ENCODE measurements around the gene BPTF.
"Not testable (repeated sequence)": the region's sequence is repeated elsewhere in the genome, so short reads cannot be mapped to it uniquely, and the experiment has no call there.

BPTF gene

GRCh38 chr17:67974598-67975066 lies 149.3 kb downstream of the BPTF start:
- DNase-seq (ENCODE audit: low spot score) = no peak

- DNase-seq (ENCODE audit: low spot score) = not testable (repeated sequence)
Observed at GRCh38 chr17:67976306-67976705, 151.0 kb downstream of the BPTF start.

GRCh38 chr17:67980456-67980855 lies 155.2 kb downstream of the BPTF start:
- no peak for DNase-seq (ENCODE audit: low spot score)

GRCh38 chr17:67980883-67981282 lies 155.6 kb downstream of the BPTF start:
- not testable (repeated sequence) for DNase-seq (ENCODE audit: low spot score)

GRCh38 chr17:67982034-67982640 lies 156.8 kb downstream of the BPTF start:
- DNase-seq (ENCODE audit: low spot score) = no peak

- no peak for DNase-seq (ENCODE audit: low spot score)
Observed at GRCh38 chr17:67982686-67983382, 157.5 kb downstream of the BPTF start.

GRCh38 chr17:67983383-67983688 lies 158.0 kb downstream of the BPTF start:
- no peak for DNase-seq (ENCODE audit: low spot score)

GRCh38 chr17:67990909-67991308 lies 165.6 kb downstream of the BPTF start:
- DNase-seq (ENCODE audit: low spot score) = no peak

GRCh38 chr17:67992548-67993152 lies 167.3 kb downstream of the BPTF start:
- peak; percentile 32 for DNase-seq (ENCODE audit: low spot score)

- peak; percentile 80 for DNase-seq (ENCODE audit: low spot score)
Observed at GRCh38 chr17:67993153-67993997, 168.1 kb downstream of the BPTF start.

- peak; percentile 57 for DNase-seq (ENCODE audit: low spot score)
Observed at GRCh38 chr17:67993998-67994361, 168.7 kb downstream of the BPTF start.

- no peak for DNase-seq (ENCODE audit: low spot score)
Observed at GRCh38 chr17:67994817-67995569, 169.7 kb downstream of the BPTF start.

GRCh38 chr17:67995570-67996263 lies 170.4 kb downstream of the BPTF start:
- DNase-seq (ENCODE audit: low spot score) = no peak

GRCh38 chr17:67996301-67997171 lies 171.2 kb downstream of the BPTF start, which contains the start of gene C17orf58:
TSS of gene C17orf58 (minus strand) at chr17:67996469. CDS start at chr17:67996198, 271 bp downstream.
- not testable (repeated sequence) for DNase-seq (ENCODE audit: low spot score)

GRCh38 chr17:67998466-67998865 lies 173.2 kb downstream of the BPTF start:
- DNase-seq (ENCODE audit: low spot score) = no peak

GRCh38 chr17:67999291-67999911 lies 174.1 kb downstream of the BPTF start:
- DNase-seq (ENCODE audit: low spot score) = no peak

GRCh38 chr17:68004201-68004600 lies 178.9 kb downstream of the BPTF start:
- no peak for DNase-seq (ENCODE audit: low spot score)

GRCh38 chr17:68006797-68007196 lies 181.5 kb downstream of the BPTF start:
- no peak for DNase-seq (ENCODE audit: low spot score)

GRCh38 chr17:68011199-68011665 lies 185.9 kb downstream of the BPTF start:
- DNase-seq (ENCODE audit: low spot score) = no peak

All from SK-N-DZ (cell line).